Smooth muscle cell (in vitro differentiated cells): ENCODE data around the gene MAN1C1. TPM values are rescaled to one million over a fixed set of nuclear protein-coding genes. Genes with fewer than 3 reads are reported as not detected.

ENCODE experiments used
- DNase-seq: peaks from one replicate; lab custom pipeline; 2025; ENCODE audit not compliant: unreplicated experiment; lab: John Stamatoyannopoulos, UW
- H2AFZ ChIP-seq: fragments of 200-600 bp; sonication (generic); 2 replicates; pipeline ENCODE4 v1.6.0; 2016; ENCODE audit warnings: antibody characterized with exemption, low read depth, mild to moderate bottlenecking
- H3F3A ChIP-seq: fragments of 200-600 bp; sonication (generic); 2 replicates; pipeline ENCODE4 v1.6.0; 2017; ENCODE audit warnings: antibody characterized with exemption, low read depth
- H3K27ac ChIP-seq: fragments of 200-600 bp; sonication (generic); 2 replicates; pipeline ENCODE4 v1.5.1; 2016; ENCODE audit warnings: low read depth, mild to moderate bottlenecking
- H3K27me3 ChIP-seq: fragments of 200-600 bp; sonication (generic); 2 replicates; pipeline ENCODE4 v1.6.1; 2016; ENCODE audit warnings: low read depth, mild to moderate bottlenecking
- H3K36me3 ChIP-seq: fragments of 200-600 bp; sonication (generic); 2 replicates; pipeline ENCODE4 v1.5.1; 2016; ENCODE audit warnings: low read depth
- H3K4me1 ChIP-seq: fragments of 200-600 bp; sonication (generic); 2 replicates; pipeline ENCODE4 v1.5.1; 2016; ENCODE audit warnings: low read depth
- H3K4me2 ChIP-seq: fragments of 200-600 bp; sonication (generic); 2 replicates; pipeline ENCODE4 v1.6.0; 2016; ENCODE audit warnings: mild to moderate bottlenecking
- H3K4me3 ChIP-seq: fragments of 200-600 bp; sonication (generic); 2 replicates; pipeline ENCODE4 v1.5.1; 2016; ENCODE audit warnings: mild to moderate bottlenecking
- H3K79me2 ChIP-seq: fragments of 200-600 bp; sonication (generic); 2 replicates; pipeline ENCODE4 v1.6.0; 2016; ENCODE audit warnings: low read depth, mild to moderate bottlenecking
- H3K9ac ChIP-seq: fragments of 200-600 bp; sonication (generic); 2 replicates; pipeline ENCODE4 v1.6.0; 2016; ENCODE audit warnings: low read depth
- H3K9me3 ChIP-seq: fragments of 200-600 bp; sonication (generic); replicated peaks from 2 replicates; pipeline ENCODE4 v1.5.1; 2016; ENCODE audit warnings: low read depth
- H4K20me1 ChIP-seq: fragments of 200-600 bp; sonication (generic); 2 replicates; pipeline ENCODE4 v1.6.0; 2016; ENCODE audit warnings: low read depth
- CTCF ChIP-seq: fragments of 200-600 bp; sonication (generic); IDR thresholded peaks from 2 replicates; pipeline ENCODE4 v1.5.1; 2017; ENCODE audit warnings: borderline replicate concordance, mild to moderate bottlenecking, antibody characterized with exemption; ENCODE audit not compliant: insufficient read depth, poor library complexity, severe bottlenecking
- WGBS: methylation state at CpG from one replicate; pipeline ENCODE4 v1.1.7; 2016; ENCODE audit warnings: low lambda C conversion rate; 5-methylcytosine and 5-hydroxymethylcytosine counted together
- polyA plus RNA-seq: library from polyadenylated mRNA; unstranded; fragments of >200 nt; fragmentation: Nextera tagmentation; extraction: Ambion mirVana; gene quantifications from 2 replicates; pipeline ENCODE4 v1.2.1, GENCODE V29; 2016
- total RNA-seq: library from RNA; depleted of rRNA; stranded (reverse); fragments of >200 nt; gene quantifications from 2 replicates; pipeline ENCODE4 v1.2.3, GENCODE V29; 2014

The MAN1C1 gene
- total and polyA plus RNA-seq, 2 experiments from 2014 or later, result 4.4 to 10.5 TPM

DNA sequence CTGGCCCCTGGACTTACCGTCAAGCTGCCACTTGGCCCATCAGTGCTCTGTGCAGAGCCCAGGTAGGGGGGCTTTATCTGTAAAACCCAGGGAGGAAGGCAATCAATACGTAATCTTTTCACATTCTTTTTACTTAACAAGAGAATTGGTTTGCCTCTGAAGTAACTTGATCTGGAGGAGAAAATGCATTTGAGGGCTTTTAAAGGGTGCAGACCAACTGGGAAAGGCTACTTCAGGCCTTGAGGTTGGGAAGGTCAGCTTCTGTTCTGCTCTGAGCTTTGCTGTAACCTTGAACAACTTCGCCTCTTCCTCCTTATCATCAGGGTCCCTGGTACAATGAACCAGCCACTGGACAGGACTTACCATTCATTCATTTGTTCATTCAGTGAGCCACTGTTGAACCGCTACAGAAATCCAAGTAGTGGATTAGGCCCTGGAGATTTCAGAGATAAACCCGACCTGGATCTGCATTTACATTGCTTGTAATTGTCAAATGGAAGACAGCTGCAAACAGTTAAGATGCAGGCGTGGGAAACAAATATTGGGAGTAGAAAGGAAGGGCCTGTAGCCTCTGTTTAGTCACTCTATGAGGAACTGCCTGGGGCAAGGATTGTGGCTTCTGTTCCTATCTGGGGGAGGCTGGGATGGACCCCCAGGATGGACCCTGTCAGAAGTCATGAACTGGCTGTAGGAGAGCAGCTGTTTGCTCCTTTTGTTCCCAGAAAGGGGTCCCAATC lies 90.9 kb downstream of the MAN1C1 start:
- Histone ChIP-seq H3K79me2 (no peaks in the 10 kb centered on the region), H2AFZ (no peak overlapping the region), H3K27ac (peak overlapping the region; percentile 19), H3K9ac (no peak overlapping the region), H3K4me2 (peak overlapping the region; percentile 26), H3K4me3 (no peak overlapping the region), H3K27me3 (no peaks in the 10 kb centered on the region), H3K9me3 (no peaks in the 10 kb centered on the region), H3K36me3 (no peaks in the 10 kb centered on the region), H3K4me1 (peaks cover 28% of the 10 kb centered on the region), H4K20me1 (no peaks in the 10 kb centered on the region), H3F3A (peaks cover 9% of the 10 kb centered on the region)
- WGBS, result 44% methylated on average over 6 of the region's 6 CpGs
- DNase-seq, result no peak
- no peak for TF ChIP-seq CTCF

- no peak overlapping the region for H2AFZ ChIP-seq
- H3F3A ChIP-seq, result peaks cover 6% of the 10 kb centered on the region
- no peaks in the 10 kb centered on the region for H4K20me1 ChIP-seq
- no peaks in the 10 kb centered on the region for H3K27me3 ChIP-seq
- TF ChIP-seq CTCF, result no peak
- WGBS, result 98% methylated on average over 7 of the region's 7 CpGs
- H3K4me2 ChIP-seq, result no peak overlapping the region
- no peak overlapping the region for H3K4me3 ChIP-seq
- no peaks in the 10 kb centered on the region for H3K36me3 ChIP-seq
- H3K9me3 ChIP-seq, result no peaks in the 10 kb centered on the region
- no peak overlapping the region for H3K27ac ChIP-seq
- H3K4me1 ChIP-seq, result peaks cover 16% of the 10 kb centered on the region
- DNase-seq, result no peak
- H3K79me2 ChIP-seq, result no peaks in the 10 kb centered on the region
- H3K9ac ChIP-seq, result no peak overlapping the region
Measured at GRCh38 chr1:25710583-25711347, 94.2 kb downstream of the MAN1C1 start.

DNA sequence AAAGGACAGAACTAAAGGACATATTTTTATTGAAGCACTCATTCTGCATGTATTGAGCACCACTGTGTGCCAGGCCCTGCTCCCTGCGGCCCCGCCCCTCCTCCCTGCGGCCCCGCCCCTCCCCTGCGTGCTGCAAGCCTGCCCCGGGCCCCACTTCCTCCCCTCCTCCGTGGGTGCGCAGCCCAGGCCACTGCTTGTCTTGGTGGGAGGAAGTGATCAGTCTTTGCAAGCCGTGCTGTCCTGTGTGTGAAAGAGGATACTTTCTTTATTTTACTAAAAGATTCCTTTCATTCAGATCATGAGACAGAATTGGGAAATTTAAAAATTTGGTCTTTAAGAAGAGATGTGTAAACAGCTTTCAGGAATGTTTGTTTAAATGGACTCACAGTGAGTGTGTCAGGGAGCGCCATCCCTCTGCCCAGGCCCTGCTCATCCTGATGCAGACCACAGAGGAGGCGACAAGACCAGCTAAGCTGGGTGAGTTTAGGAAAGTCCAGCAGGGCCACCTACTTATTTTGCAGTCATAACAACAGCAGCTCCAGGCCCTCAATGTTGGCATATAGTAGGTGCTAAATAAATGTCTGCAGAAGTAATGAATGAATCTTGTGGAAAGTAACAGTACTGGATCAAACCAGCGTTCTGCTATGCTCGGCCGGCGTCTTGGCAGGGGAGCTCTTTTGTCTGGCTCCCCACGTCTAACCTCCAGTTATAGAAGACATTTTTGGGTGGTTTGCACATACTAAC lies 95.1 kb downstream of the MAN1C1 start:
- H3K79me2 ChIP-seq, result no peaks in the 10 kb centered on the region
- H3K9me3 ChIP-seq, result no peaks in the 10 kb centered on the region
- H3K27ac ChIP-seq, result no peak overlapping the region
- no peak overlapping the region for H3K4me2 ChIP-seq
- no peak overlapping the region for H3K9ac ChIP-seq
- TF ChIP-seq CTCF, result no peak
- H3K4me3 ChIP-seq, result no peak overlapping the region
- no peak overlapping the region for H2AFZ ChIP-seq
- peaks cover 6% of the 10 kb centered on the region for H3F3A ChIP-seq
- WGBS, result 61% methylated on average over 16 of the region's 16 CpGs
- no peaks in the 10 kb centered on the region for H3K27me3 ChIP-seq
- H3K4me1 ChIP-seq, result peaks cover 16% of the 10 kb centered on the region
- no peak for DNase-seq
- no peaks in the 10 kb centered on the region for H3K36me3 ChIP-seq
- H4K20me1 ChIP-seq, result no peaks in the 10 kb centered on the region
